Spleen (tissue), 11 donors: Measurements from ENCODE around the gene ALCAM. TPM values are rescaled to one million over a fixed set of nuclear protein-coding genes. Genes with fewer than 3 reads are reported as not detected.

Experiments used
- DNase-seq: peaks from one replicate; pipeline ENCODE4 v3.0.0-alpha.2; 2020
- H3K27ac ChIP-seq, 8 donors: fragments of 200-600 bp; sonication (generic) in 7 of 8; 1 replicate in 4 of 8; 2 replicates in 4 of 8; pipeline versions ENCODE4 v1.5.0 to v1.8.0; 2016 to 2021; ENCODE audit warnings: inconsistent platforms in 4 of 8, mild to moderate bottlenecking in 4 of 8, moderate library complexity in 1 of 8
- H3K27me3 ChIP-seq, 7 donors: fragments of 200-600 bp; sonication (generic) in 6 of 7; replicated peaks in 1 of 7; 1 replicate in 4 of 7; 2 replicates in 3 of 7; pipeline versions ENCODE4 v1.5.0 to v1.8.0; 2016 to 2021; ENCODE audit warnings: inconsistent platforms in 3 of 7, mild to moderate bottlenecking in 1 of 7
- H3K36me3 ChIP-seq, 6 donors: fragments of 200-600 bp; sonication (generic) in 5 of 6; 1 replicate in 4 of 6; 2 replicates in 2 of 6; pipeline versions ENCODE4 v1.5.0 to v1.8.0; 2016 to 2021; ENCODE audit warnings: inconsistent platforms in 2 of 6
- H3K4me1 ChIP-seq, 6 donors: fragments of 200-600 bp; sonication (generic) in 5 of 6; 1 replicate in 3 of 6; 2 replicates in 3 of 6; pipeline versions ENCODE4 v1.5.0 to v1.8.0; 2016 to 2021; ENCODE audit warnings: inconsistent platforms in 3 of 6
- H3K4me3 ChIP-seq, 8 donors: fragments of 200-600 bp; sonication (generic) in 7 of 8; 1 replicate in 4 of 8; 2 replicates in 4 of 8; pipeline versions ENCODE4 v1.5.0 to v1.8.0; 2016 to 2021; ENCODE audit warnings: inconsistent platforms in 4 of 8, mild to moderate bottlenecking in 4 of 8, moderate library complexity in 2 of 8
- H3K9me3 ChIP-seq, 8 donors: fragments of 200-600 bp; sonication (generic) in 7 of 8; 1 replicate in 4 of 8; 2 replicates in 4 of 8; pipeline versions ENCODE4 v1.5.0 to v1.8.0; 2016 to 2021; ENCODE audit warnings: inconsistent platforms in 4 of 8
- CTCF ChIP-seq, 11 experiments: fragments of 200-600 bp in 7 of 11; fragments of 450-650 bp in 4 of 11; sonication (generic) in 4 of 11; IDR thresholded peaks in 8 of 11; conservative IDR thresholded peaks in 3 of 11; 1 replicate in 7 of 11; 2 replicates in 4 of 11; pipeline versions ENCODE4 v1.4.0 to v1.8.0; 2016 to 2021; ENCODE audit warnings: antibody characterized with exemption in 11 of 11, inconsistent platforms in 4 of 11, mild to moderate bottlenecking in 1 of 11
- POLR2A ChIP-seq, 3 donors: fragments of 450-650 bp; IDR thresholded peaks; one replicate each; pipeline ENCODE4 v1.5.1; 2017; ENCODE audit warnings: antibody characterized with exemption in 3 of 3, mild to moderate bottlenecking in 1 of 3
- POLR2AphosphoS5 ChIP-seq, 3 donors: sonication (generic); formaldehyde crosslinking; IDR thresholded peaks; one replicate each; pipeline ENCODE4 v1.5.1; 2017; ENCODE audit warnings: antibody characterized with exemption in 3 of 3
- WGBS, 5 donors: extraction: QIAGEN DNeasy Blood & Tissue Kit in 3 of 5; methylation state at CpG; one replicate each; pipeline versions ENCODE4 v1.1.5 to v1.1.7; 2013 to 2018; 5-methylcytosine and 5-hydroxymethylcytosine counted together
- intact Hi-C: fragments of 100-400 bp; cut with DNase I; formaldehyde crosslinking; loops from one replicate; pipeline ENCODE4 v1.15.0; 2023; ENCODE audit warnings: low total_unique reads
- polyA plus RNA-seq, 3 donors: library from polyadenylated mRNA; stranded (reverse); fragments of 200-250 nt; gene quantifications; one replicate each; pipeline ENCODE4 v1.2.1, GENCODE V29; 2013
- total RNA-seq, 7 donors: library from RNA; depleted of rRNA in 3 of 7; stranded (reverse); fragments of >200 nt in 3 of 7; fragmentation: NEBNext Ultra II Directional in 4 of 7; extraction: Animal tissue kit (Norgen Biotek cat#: 25700) in 4 of 7; gene quantifications; one replicate each; pipeline versions ENCODE4 v1.1.0 to v1.2.1, GENCODE V29; 2016 to 2021
- donor health status: healthy with polysubstance abuse.
- donor health status: DM: no; HTN: no; CAD: no; lungs with moderate emphysema.
- donor health status: DM: no; HTN: no; CAD: no.
- donor health status: Bipolar disorder and iron deficiency.
- donor health status: healthy.
- donor health status: DM: no; HTN: no; CAD: no.
- donor health status: DM: yes; HTN: yes; CAD: no.

ALCAM gene
- total and polyA plus RNA-seq, 10 donors, result 6.3 to 18.5 (median 11.8) TPM

- intact Hi-C loops, result no loop called here
- TF ChIP-seq CTCF (IDR thresholded peaks at IDR 0.05 in 8 of 11, conservative IDR thresholded peaks at IDR 0.05 in 3 of 11) (no peak), POLR2A (IDR thresholded peaks at IDR 0.05) (no peak), POLR2AphosphoS5 (IDR thresholded peaks at IDR 0.05) (no peak)
- no peak overlapping the region for H3K4me3 ChIP-seq
- H3K27ac ChIP-seq, result no peak overlapping the region
- WGBS, 5 donors, result 62 to 91% (median 88%) methylated on average over 4 of the region's 4 CpGs
- H3K27me3 ChIP-seq, result no peaks in the 10 kb centered on the region
- no peak for DNase-seq
- H3K9me3 ChIP-seq, result no peaks in the 10 kb centered on the region
- no peaks in the 10 kb centered on the region for H3K36me3 ChIP-seq
- H3K4me1 ChIP-seq, result no peaks in the 10 kb centered on the region
Measured at GRCh38 chr3:105425153-105425502, 58.4 kb downstream of the ALCAM start.

- Histone ChIP-seq H3K4me1 (no peaks in the 10 kb centered on the region), H3K27ac (no peak overlapping the region), H3K4me3 (no peak overlapping the region), H3K9me3 (no peaks in the 10 kb centered on the region), H3K36me3 (no peaks in the 10 kb centered on the region), H3K27me3 (no peaks in the 10 kb centered on the region)
- TF ChIP-seq POLR2A (IDR thresholded peaks at IDR 0.05) (no peak), POLR2AphosphoS5 (IDR thresholded peaks at IDR 0.05) (no peak), CTCF (IDR thresholded peaks at IDR 0.05 in 8 of 11, conservative IDR thresholded peaks at IDR 0.05 in 3 of 11) (no peak)
- 92 to 100% (median 97%) methylated on average over 1 of the region's 1 CpG for WGBS, 5 donors
- intact Hi-C loops, result no loop called here
- no peak for DNase-seq
Measured at GRCh38 chr3:105427332-105427731, 60.6 kb downstream of the ALCAM start.

- no peaks in the 10 kb centered on the region for H3K27me3 ChIP-seq
- no peak for TF ChIP-seq CTCF (IDR thresholded peaks at IDR 0.05 in 8 of 11, conservative IDR thresholded peaks at IDR 0.05 in 3 of 11)
- no peak for TF ChIP-seq POLR2A (IDR thresholded peaks at IDR 0.05)
- TF ChIP-seq POLR2AphosphoS5 (IDR thresholded peaks at IDR 0.05), result no peak
- intact Hi-C loops, result no loop called here
- no peak overlapping the region for H3K27ac ChIP-seq
- H3K4me3 ChIP-seq, result no peak overlapping the region
- no peaks in the 10 kb centered on the region for H3K4me1 ChIP-seq
- no peaks in the 10 kb centered on the region for H3K9me3 ChIP-seq
- no peak for DNase-seq
- H3K36me3 ChIP-seq, result no peaks in the 10 kb centered on the region
Measured at GRCh38 chr3:105429034-105429762, 62.5 kb downstream of the ALCAM start.

- no peak for TF ChIP-seq POLR2A (IDR thresholded peaks at IDR 0.05)
- no peak for TF ChIP-seq POLR2AphosphoS5 (IDR thresholded peaks at IDR 0.05)
- TF ChIP-seq CTCF (IDR thresholded peaks at IDR 0.05 in 8 of 11, conservative IDR thresholded peaks at IDR 0.05 in 3 of 11), result no peak
- WGBS, 5 donors, result 36 to 63% (median 43%) methylated on average over 2 of the region's 2 CpGs
- H3K4me3 ChIP-seq, result no peak overlapping the region
- no peak for DNase-seq
- no peaks in the 10 kb centered on the region for H3K4me1 ChIP-seq
- H3K27me3 ChIP-seq, result no peaks in the 10 kb centered on the region
- H3K36me3 ChIP-seq, result no peaks in the 10 kb centered on the region
- peaks cover 0 to 2% (median 0%) of the 10 kb centered on the region in 8 donors for H3K9me3 ChIP-seq
- intact Hi-C loops, result no loop called here
- no peak overlapping the region for H3K27ac ChIP-seq
Measured at GRCh38 chr3:105430455-105430854, 63.7 kb downstream of the ALCAM start.
